OCI-LY3 (cell line): Measurements from ENCODE around the gene ITGA11.

Experiments
- CTCF ChIP-seq: fragments of 200-600, 300-600 bp; sonication (generic); IDR thresholded peaks from 2 replicates; pipeline ENCODE4 v1.5.1; 2014; ENCODE audit warnings: antibody characterized with exemption, low read length, low read depth
- EZH2phosphoT487 ChIP-seq: fragments of 200-600 bp; shearing (Covaris generic); IDR thresholded peaks from 2 replicates; pipeline ENCODE4 v1.6.1; 2018; ENCODE audit warnings: antibody characterized with exemption, mixed run types, low read depth

DNA sequence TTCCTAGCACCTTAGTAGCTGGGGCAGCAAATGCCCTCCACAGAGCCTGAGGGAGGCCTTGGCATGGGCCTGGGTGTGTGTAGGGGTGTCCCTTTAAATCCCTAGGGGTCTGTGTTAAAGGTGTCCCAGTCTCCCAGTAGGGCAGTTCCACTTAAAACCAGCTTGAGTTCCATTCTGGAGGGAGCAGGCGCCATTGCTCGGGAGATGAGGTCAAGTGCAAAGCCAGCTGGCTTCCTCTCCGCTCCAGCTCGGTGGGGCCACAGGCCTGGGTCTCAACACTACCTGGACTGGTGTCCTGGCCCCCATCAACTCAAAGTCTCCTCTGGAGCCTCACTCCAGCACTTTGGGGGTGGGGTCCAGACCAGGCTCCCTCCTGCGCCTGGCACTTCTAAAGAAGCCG lies 129.2 kb downstream of the ITGA11 start:
- TF ChIP-seq CTCF = no peak
- no peak for TF ChIP-seq EZH2phosphoT487
